ENCODE measurements around the gene PTPRB. TPM values are rescaled to one million over a fixed set of nuclear protein-coding genes. Genes with fewer than 3 reads are reported as not detected.

Gene PTPRB
- total RNA-seq, 2 donors from 2014 or later, result 0.24 TPM; not detected in 1

DNA sequence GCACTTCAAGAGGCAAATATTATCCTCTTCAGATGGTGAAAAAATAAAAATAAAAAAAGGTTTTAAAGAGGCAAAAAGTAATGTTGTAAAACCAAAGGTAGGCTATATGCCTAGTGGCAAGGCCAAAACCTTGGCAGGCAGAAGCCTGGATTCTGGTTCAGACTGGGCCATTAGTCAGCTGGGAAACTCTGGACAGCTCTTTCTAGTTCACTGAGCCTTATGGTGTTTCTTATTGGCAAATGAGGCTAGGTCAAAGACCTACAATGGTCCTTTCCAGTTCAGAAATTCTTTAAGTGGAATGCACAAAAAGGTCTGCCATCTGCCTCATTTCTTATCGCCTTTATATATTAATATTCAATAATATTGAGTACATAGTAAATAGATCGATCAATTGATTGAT lies 44.6 kb downstream of the PTPRB start:
- no peaks in the 10 kb centered on the region for H3K4me1 Mint-ChIP-seq
- peaks cover 20% of the 10 kb centered on the region for H3K27me3 Mint-ChIP-seq
- H3K4me3 Mint-ChIP-seq, result no peak overlapping the region

DNA sequence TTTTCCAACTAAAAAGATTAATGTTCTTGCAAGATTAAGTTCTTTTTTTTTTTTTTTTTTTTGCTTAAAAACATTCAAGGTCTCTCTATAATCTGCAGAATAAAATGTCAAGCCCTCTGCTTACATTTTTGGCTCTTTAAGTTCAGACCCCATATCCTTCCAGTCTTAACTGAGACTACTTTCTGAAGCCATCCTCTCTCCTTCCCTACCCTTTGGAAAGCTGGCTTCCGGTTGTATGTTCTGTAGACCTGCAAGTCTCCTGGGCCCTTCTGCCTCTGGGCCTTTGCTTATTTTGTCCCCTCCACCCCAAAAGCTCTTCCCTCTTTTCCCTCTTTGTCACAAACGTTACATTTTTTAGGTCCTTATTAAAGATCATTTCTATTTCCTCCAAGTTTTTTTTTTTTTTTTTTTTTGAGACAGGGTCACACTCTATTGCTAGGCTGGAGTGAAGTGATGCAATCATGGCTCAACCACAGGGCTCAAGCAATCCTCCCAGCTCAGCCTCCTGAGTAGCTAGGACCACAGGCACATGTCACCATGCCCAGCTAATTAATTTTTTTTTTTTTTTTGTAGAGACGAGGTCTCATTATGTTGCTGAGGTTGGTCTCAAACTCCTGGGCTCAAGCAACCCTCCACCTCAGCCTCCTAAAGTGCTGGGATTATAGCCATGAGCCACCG lies 46.5 kb downstream of the PTPRB start:
- Mint-ChIP-seq H3K27me3 (peaks cover 30% of the 10 kb centered on the region), H3K36me3 (ENCODE audit: low read depth) (no peaks in the 10 kb centered on the region), H3K27ac (no peak overlapping the region), H3K9me3 (peaks cover 5% of the 10 kb centered on the region), H3K4me3 (no peak overlapping the region), H3K4me1 (no peaks in the 10 kb centered on the region)
- ATAC-seq (replicated peaks), result no peak

More for the DNA sequence above, 44.6 kb downstream of the PTPRB start:
- peaks cover 5% of the 10 kb centered on the region for H3K9me3 Mint-ChIP-seq
- no peak for ATAC-seq (replicated peaks)
- H3K27ac Mint-ChIP-seq, result no peak overlapping the region
- no peaks in the 10 kb centered on the region for H3K36me3 Mint-ChIP-seq (ENCODE audit: low read depth)

DNA sequence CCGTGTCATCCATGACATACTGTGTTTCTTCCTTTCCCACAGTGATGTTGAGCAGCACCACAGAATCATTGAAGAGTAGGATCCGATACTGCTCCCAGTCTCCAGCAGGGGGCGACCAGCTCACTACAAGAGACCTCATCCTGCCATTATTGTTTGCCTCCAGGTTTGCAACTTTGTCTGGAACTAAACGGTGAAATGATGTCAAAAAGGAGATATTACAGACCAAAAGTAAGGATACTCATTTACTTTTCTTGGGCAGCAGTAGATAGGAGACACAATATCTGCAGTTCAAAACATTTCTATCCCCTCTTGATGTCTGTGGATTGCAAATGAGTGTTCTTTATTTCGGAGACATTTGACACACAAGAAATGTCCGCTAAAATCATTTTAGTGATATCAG lies 47.2 kb downstream of the PTPRB start:
- Mint-ChIP-seq H3K36me3 (ENCODE audit: low read depth) (no peaks in the 10 kb centered on the region), H3K27me3 (peaks cover 29% of the 10 kb centered on the region), H3K4me3 (no peak overlapping the region), H3K27ac (no peak overlapping the region), H3K4me1 (no peaks in the 10 kb centered on the region), H3K9me3 (peaks cover 5% of the 10 kb centered on the region)
- ATAC-seq (replicated peaks), result peak; percentile 63

DNA sequence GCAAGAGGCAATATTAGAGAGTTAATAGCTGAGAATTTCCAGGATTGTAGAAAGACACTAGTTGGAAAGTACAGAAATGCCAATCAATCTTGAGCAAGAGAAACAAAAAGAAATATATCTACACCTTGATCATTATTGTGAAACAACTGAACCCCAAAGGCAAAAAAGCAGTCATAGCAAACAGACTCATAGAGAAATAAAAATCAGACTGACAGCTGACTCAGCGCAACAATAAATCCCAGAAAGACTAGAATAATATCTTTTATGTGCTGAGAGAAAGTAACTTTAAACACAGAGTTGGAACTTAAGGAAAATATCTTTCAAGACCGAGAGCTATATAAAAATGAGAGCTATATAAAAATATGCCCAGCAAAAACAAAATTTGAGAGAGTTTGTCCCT lies 52.9 kb downstream of the PTPRB start:
- Mint-ChIP-seq H3K27ac (no peak overlapping the region), H3K27me3 (peaks cover 26% of the 10 kb centered on the region), H3K4me3 (no peak overlapping the region), H3K9me3 (peaks cover 5% of the 10 kb centered on the region), H3K4me1 (no peaks in the 10 kb centered on the region), H3K36me3 (ENCODE audit: low read depth) (no peaks in the 10 kb centered on the region)
- ATAC-seq (replicated peaks), result no peak

DNA sequence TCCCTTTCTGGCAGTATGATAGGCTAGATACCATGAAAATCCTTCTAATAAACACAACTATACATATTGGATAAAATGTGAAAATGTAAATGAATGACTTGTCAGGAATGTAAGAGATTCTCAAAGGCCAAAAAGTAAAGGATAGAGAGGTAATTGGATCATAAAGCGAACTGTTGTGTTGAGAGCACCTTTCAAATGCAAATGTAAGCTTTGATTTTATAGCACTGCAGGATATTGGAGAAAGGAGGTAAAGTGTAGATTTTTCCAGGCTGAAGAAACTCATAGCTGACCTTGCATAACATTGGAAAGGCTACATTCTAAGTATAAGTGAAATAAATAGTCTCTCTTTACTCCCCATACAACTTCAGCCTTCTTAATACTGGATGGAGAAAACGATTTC lies 54.0 kb downstream of the PTPRB start:
- Mint-ChIP-seq H3K27ac (no peak overlapping the region), H3K27me3 (peaks cover 23% of the 10 kb centered on the region), H3K4me3 (no peak overlapping the region), H3K36me3 (ENCODE audit: low read depth) (no peaks in the 10 kb centered on the region), H3K4me1 (no peaks in the 10 kb centered on the region), H3K9me3 (peaks cover 5% of the 10 kb centered on the region)
- no peak for ATAC-seq (replicated peaks)

DNA sequence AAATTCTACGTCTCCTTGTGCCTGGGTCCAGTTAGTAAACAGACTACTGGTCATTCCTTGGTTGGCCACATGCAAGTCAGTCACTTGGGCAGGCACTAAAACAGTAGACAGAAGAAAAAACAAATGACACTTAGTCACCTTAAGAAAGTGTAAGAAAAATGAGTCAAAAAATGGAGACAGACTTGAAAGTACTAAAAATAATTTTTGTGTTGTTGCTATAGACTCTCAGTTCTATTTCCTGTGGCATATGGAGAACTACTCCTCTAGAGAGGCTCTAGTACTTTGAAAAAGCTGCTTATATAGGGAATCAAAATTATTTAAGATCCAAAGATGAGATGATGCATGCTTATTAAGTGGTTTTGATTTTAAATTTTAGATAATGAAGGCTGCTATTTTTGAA lies 56.0 kb downstream of the PTPRB start:
- H3K36me3 Mint-ChIP-seq (ENCODE audit: low read depth), result no peaks in the 10 kb centered on the region
- no peak overlapping the region for H3K27ac Mint-ChIP-seq
- H3K9me3 Mint-ChIP-seq, result peaks cover 5% of the 10 kb centered on the region
- H3K27me3 Mint-ChIP-seq, result peaks cover 18% of the 10 kb centered on the region
- no peak for ATAC-seq (replicated peaks)
- no peak overlapping the region for H3K4me3 Mint-ChIP-seq
- H3K4me1 Mint-ChIP-seq, result no peaks in the 10 kb centered on the region

DNA sequence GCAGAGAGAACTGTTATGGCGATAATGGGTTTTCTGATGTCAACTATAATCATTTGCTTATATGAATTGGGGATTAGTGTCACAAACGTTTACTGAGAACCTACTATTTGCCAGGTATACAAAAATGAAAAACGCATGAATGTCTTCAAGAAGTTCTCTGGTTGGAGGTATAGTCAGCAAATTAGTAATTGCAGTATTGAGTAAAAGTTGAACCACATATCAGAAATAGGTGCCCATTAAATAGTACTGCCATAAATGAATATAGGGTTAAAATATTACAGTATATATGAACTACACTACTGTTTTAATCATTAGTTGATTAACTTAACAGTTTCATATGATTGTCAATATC lies 60.0 kb downstream of the PTPRB start:
- H3K27me3 Mint-ChIP-seq, result peaks cover 12% of the 10 kb centered on the region
- no peak overlapping the region for H3K27ac Mint-ChIP-seq
- ATAC-seq (replicated peaks), result no peak
- no peaks in the 10 kb centered on the region for H3K4me1 Mint-ChIP-seq
- no peaks in the 10 kb centered on the region for H3K36me3 Mint-ChIP-seq (ENCODE audit: low read depth)
- H3K9me3 Mint-ChIP-seq, result no peaks in the 10 kb centered on the region
- H3K4me3 Mint-ChIP-seq, result no peak overlapping the region

DNA sequence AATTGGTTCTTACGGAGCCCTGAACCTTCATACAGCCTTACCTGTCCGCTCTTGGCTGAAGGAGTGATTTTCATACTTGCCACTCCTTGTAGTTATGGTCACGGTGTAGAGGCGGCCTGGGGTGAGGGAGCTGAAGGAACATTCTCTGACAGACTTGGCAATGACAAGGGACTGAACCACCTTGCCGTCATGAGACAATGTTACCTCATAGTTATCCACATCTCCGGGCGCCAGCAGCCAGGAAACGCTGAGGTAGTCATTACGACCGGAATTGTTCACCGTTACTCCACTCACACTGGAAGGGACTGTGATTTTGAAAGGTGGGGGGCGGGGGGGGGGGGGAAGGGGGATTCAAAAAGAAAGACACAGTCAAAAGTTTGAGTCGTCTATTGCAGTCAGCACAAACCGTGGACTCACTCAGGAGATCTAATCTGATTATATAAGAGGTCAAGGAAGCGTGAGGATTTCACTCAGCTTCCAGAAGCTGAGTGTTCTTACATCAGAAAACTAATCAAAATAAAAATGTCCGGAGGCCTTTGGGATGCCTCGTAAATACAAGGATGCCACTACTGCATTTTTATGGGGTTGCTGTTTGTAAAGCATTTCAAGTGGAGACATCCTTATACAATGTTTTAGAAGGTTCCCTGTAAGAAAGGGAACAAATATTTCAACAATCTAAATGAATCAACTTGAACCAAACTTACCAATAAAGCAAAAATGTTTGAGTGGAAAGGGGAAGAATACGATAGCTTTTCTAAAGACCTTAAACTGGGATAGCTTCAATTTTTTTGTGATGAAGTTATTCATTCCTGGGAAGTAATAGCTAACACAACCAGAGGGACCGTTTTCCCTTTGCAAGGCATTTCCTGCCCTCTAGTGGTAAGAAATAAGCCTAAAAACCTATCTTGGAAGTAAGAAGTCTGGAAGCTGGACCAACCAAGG lies 60.6 kb downstream of the PTPRB start:
- Mint-ChIP-seq H3K4me1 (no peaks in the 10 kb centered on the region), H3K27ac (no peak overlapping the region), H3K9me3 (no peaks in the 10 kb centered on the region), H3K27me3 (peaks cover 12% of the 10 kb centered on the region), H3K36me3 (ENCODE audit: low read depth) (no peaks in the 10 kb centered on the region), H3K4me3 (no peak overlapping the region)
- no peak for ATAC-seq (replicated peaks)

DNA sequence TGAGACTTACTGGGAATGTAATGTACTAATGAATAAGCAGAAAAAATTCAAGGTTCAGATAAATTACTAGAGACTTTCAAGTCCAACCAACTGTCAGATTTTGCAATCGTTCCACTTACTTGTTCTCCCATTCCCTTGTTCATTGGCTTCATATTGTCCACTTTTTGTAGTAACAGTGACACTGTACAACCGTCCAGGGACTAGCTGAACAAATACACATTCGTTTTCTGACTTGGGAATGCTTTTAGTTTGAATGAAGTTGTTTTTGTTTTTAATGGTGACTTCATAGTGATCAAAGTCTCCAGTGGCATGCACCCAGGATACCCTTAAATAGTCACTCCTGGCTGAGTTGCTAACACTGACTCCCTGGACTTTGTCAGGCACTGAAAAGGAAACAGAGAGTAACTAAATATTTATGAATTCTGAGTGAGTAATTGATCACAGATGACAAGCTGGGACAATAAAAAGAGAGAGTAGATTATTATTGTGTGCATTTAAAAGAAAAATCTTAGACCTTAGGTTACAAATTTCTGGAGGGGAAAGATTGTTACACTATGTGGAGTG lies 65.4 kb downstream of the PTPRB start:
- H3K27ac Mint-ChIP-seq, result no peak overlapping the region
- H3K27me3 Mint-ChIP-seq, result peaks cover 14% of the 10 kb centered on the region
- H3K4me3 Mint-ChIP-seq, result no peak overlapping the region
- no peaks in the 10 kb centered on the region for H3K9me3 Mint-ChIP-seq
- no peak for ATAC-seq (replicated peaks)
- H3K36me3 Mint-ChIP-seq (ENCODE audit: low read depth), result no peaks in the 10 kb centered on the region
- no peaks in the 10 kb centered on the region for H3K4me1 Mint-ChIP-seq

DNA sequence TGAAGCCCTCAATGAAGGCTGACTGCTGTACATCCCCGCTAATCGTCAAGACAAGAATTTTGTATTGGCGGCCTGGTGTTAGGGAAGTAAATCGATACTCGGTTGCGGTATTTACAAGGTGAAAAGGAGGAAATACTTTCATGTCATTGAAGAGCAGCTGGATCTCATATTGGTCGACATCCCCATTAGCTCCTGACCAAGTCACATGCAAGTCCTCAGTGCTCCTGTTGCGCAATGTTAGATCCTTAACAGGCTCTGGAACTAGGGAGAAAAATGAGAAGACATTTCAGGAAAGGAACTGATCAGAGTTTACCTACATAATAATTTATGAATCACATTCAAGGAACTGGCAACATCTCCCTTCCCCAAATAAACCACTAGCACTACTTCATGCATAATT lies 66.2 kb downstream of the PTPRB start:
- H3K27ac Mint-ChIP-seq, result no peak overlapping the region
- H3K4me1 Mint-ChIP-seq, result no peaks in the 10 kb centered on the region
- no peaks in the 10 kb centered on the region for H3K9me3 Mint-ChIP-seq
- ATAC-seq (replicated peaks), result no peak
- H3K4me3 Mint-ChIP-seq, result no peak overlapping the region
- no peaks in the 10 kb centered on the region for H3K36me3 Mint-ChIP-seq (ENCODE audit: low read depth)
- peaks cover 12% of the 10 kb centered on the region for H3K27me3 Mint-ChIP-seq

DNA sequence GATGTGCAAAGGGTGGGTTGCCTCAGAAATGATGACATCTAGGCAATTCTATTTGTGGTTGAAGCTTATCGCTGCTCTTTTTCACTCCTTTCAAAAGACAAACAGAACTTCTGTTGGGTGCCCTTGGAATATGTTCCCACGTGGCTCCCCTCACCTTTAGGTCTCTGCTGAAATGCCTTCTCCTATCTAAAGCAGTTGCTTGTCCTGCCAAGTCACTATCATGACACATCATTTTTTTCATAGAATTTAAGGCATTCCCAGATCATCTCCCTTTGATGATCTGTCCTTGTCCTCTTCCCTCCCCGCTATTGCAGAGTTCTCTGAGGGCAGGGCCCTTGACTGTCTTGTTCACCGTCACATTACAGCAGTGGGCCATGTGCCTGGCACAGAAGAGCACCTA lies 75.7 kb downstream of the PTPRB start:
- Mint-ChIP-seq H3K27ac (no peak overlapping the region), H3K4me3 (no peak overlapping the region), H3K36me3 (ENCODE audit: low read depth) (no peaks in the 10 kb centered on the region), H3K9me3 (no peaks in the 10 kb centered on the region), H3K4me1 (no peaks in the 10 kb centered on the region), H3K27me3 (peaks cover 14% of the 10 kb centered on the region)
- no peak for ATAC-seq (replicated peaks)

DNA sequence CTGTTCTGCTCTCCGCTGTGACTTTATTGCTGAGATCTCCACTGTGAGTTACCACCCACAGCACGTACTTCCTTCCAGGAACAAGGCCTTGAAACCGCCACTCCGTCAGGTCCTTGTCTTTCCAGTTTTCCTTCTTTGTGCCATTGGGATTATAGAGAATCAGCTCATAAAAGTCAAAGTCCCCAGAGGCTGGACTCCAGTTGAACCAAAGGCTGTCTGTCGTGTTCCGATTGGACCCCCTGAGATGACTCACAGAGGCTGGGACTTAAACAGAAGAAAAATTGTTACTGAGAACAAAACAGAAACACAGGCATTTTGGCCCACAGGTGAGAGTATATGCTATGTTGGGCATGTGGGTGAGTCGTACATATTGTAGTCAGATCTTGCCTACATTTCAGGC lies 76.6 kb downstream of the PTPRB start:
- no peak overlapping the region for H3K4me3 Mint-ChIP-seq
- no peaks in the 10 kb centered on the region for H3K4me1 Mint-ChIP-seq
- no peaks in the 10 kb centered on the region for H3K9me3 Mint-ChIP-seq
- no peaks in the 10 kb centered on the region for H3K36me3 Mint-ChIP-seq (ENCODE audit: low read depth)
- peaks cover 18% of the 10 kb centered on the region for H3K27me3 Mint-ChIP-seq
- no peak for ATAC-seq (replicated peaks)
- H3K27ac Mint-ChIP-seq, result no peak overlapping the region

DNA sequence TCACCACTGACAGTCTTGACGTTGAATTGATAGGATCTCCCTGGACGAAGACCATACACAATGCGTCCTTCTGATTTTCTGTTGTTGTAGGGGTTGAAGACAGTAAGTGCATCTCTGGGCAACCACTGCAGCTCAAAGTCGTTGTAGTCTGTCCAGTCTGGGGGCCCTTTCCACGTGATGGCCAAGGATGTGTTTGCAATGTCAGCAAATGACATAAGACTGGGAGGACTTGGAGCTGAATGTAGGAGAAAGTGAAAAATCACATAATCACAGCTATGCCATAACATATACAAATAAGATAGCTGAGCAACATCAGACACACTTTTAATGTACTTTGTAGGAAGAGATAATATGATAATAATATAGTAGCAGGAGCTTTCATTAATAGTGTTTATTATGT lies 77.8 kb downstream of the PTPRB start:
- H3K27ac Mint-ChIP-seq, result no peak overlapping the region
- H3K27me3 Mint-ChIP-seq, result peaks cover 12% of the 10 kb centered on the region
- ATAC-seq (replicated peaks), result no peak
- no peak overlapping the region for H3K4me3 Mint-ChIP-seq
- no peaks in the 10 kb centered on the region for H3K9me3 Mint-ChIP-seq
- no peaks in the 10 kb centered on the region for H3K4me1 Mint-ChIP-seq
- no peaks in the 10 kb centered on the region for H3K36me3 Mint-ChIP-seq (ENCODE audit: low read depth)

DNA sequence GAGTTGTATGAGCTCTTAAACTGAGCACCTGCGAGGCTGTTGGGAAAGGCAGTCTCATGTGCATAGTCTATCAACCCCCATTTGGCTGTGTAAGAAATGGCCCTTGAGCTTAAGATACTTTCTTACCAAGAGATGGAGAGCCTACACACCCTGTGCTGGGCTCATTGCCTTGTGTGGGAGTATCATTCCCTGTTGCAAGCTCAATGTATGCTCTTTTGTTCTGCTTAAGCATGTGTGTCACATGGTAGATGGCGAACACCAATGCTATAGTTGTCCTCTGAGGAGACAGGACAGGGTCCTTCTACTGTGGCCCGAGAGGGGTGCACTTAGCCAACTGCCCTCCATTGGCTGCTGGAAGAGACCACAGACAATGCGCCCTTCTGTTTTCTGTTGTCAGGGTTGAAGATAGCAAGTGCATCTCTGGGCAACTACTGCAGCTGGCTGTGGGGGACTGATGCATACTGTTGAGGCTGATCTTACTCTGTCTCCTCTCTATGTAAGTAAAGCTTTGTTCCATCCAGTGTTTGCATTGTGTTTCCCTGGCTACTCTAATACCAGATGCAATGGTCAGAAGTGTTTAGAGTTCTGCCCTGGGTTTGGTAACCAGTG lies 79.5 kb downstream of the PTPRB start:
- ATAC-seq (replicated peaks), result no peak
- Mint-ChIP-seq H3K4me1 (no peaks in the 10 kb centered on the region), H3K27ac (no peak overlapping the region), H3K9me3 (no peaks in the 10 kb centered on the region), H3K27me3 (peaks cover 12% of the 10 kb centered on the region), H3K36me3 (ENCODE audit: low read depth) (no peaks in the 10 kb centered on the region), H3K4me3 (no peak overlapping the region)
